ENCODE measurements around the gene KCNQ1. TPM values are rescaled to one million over a fixed set of nuclear protein-coding genes. Genes with fewer than 3 reads are reported as not detected.

The KCNQ1 gene
- total and polyA plus RNA-seq, 2 of the 13 experiments (the other 11 are each of a cell fraction or from before 2014, with no cell fraction given) = 0.02 to 0.08 TPM

GRCh38 chr11:2436521-2437031 is 8.2 kb upstream of the KCNQ1 start:
- H3K9me3 ChIP-seq (ENCODE audit: low read length) = no peaks in the 10 kb centered on the region
- POLR2A ChIA-PET = no interaction called here
- H3K9ac ChIP-seq (ENCODE audit: insufficient read depth, low read depth, low read length) = no peak overlapping the region
- BruUV-seq (replicated peaks) = no TSS peak
- no peaks in the 10 kb centered on the region for H3K36me3 ChIP-seq (replicated peaks in 1 of 2; ENCODE audit: control insufficient read depth in 1 of 2, insufficient read depth in 2 of 2, low read length in 2 of 2)
- peaks cover 10 to 63% of the 10 kb centered on the region in 2 experiments; a peak in 4 of 5 replicates for H3K27me3 ChIP-seq (ENCODE audit: control insufficient read depth in 1 of 2, insufficient read depth in 2 of 2, low read length in 2 of 2)
- WGBS (ENCODE audit: low lambda C conversion rate) = 22% methylated on average over 4 of the region's 13 CpGs
- FAIRE-seq = no peak
- no peak overlapping the region for H3K4me3 ChIP-seq (replicated peaks in 1 of 3; ENCODE audit: insufficient read depth in 1 of 3, low read depth in 2 of 3, low read length in 3 of 3)
- H3K4me1 ChIP-seq (ENCODE audit: insufficient read depth, low read length) = no peaks in the 10 kb centered on the region
- CTCF ChIA-PET (ENCODE audit: low intra/inter-chr PET ratio, low total read pairs) = no interaction called here
- H3K27ac ChIP-seq (ENCODE audit: extremely low read length, insufficient read depth, low read length) = no peak overlapping the region
- TF ChIP-seq TFDP1 (CRISPR knock-in tag; IDR thresholded peaks at IDR 0.05; ENCODE audit: borderline replicate concordance) (no peak), IRF1 (CRISPR knock-in tag; IDR thresholded peaks at IDR 0.05; ENCODE audit: low read depth) (no peak), EP300 (IDR thresholded peaks at IDR 0.05; ENCODE audit: low read depth in 2 of 2, low read length in 2 of 2) (no peak), EP300 (CRISPR knock-in tag; IDR thresholded peaks at IDR 0.05; ENCODE audit: borderline replicate concordance) (no peak), ZNF225 (CRISPR knock-in tag; IDR thresholded peaks at IDR 0.05) (no peak)
- intact Hi-C loops (cut with micrococcal nuclease; ENCODE audit: unreplicated experiment) = no loop called here
- H2AFZ ChIP-seq (ENCODE audit: low read length) = no peak overlapping the region
- H3K79me2 ChIP-seq (ENCODE audit: insufficient read depth, low read length) = no peaks in the 10 kb centered on the region
- no peak overlapping the region for H3K4me2 ChIP-seq (ENCODE audit: low read depth, low read length)
- ATAC-seq = no peak
- in situ Hi-C loops (cut with HindIII; ENCODE audit: extremely low pct_ligation_motif_present, low pct_unique_long_range_greater_than_20kb) = no loop called here
- H4K20me1 ChIP-seq (ENCODE audit: insufficient read depth, low read length) = no peaks in the 10 kb centered on the region; the same call in 1 of the 2 replicates
- DNase-seq (ENCODE audit: low spot score) = no peak

GRCh38 chr11:2437516-2437915 is 7.3 kb upstream of the KCNQ1 start:
- FAIRE-seq (no peak), DNase-seq (ENCODE audit: low spot score) (no peak), ATAC-seq (no peak)
- ChIA-PET POLR2A (no interaction called here), CTCF (ENCODE audit: low intra/inter-chr PET ratio, low total read pairs) (no interaction called here)
- Histone ChIP-seq H3K4me1 (ENCODE audit: insufficient read depth, low read length) (no peaks in the 10 kb centered on the region), H3K9me3 (ENCODE audit: low read length) (no peaks in the 10 kb centered on the region), H3K4me3 (replicated peaks in 1 of 3; ENCODE audit: insufficient read depth in 1 of 3, low read depth in 2 of 3, low read length in 3 of 3) (no peak overlapping the region), H3K9ac (ENCODE audit: insufficient read depth, low read depth, low read length) (no peak overlapping the region), H4K20me1 (ENCODE audit: insufficient read depth, low read length) (no peaks in the 10 kb centered on the region; the same call in 1 of the 2 replicates), H3K79me2 (ENCODE audit: insufficient read depth, low read length) (no peaks in the 10 kb centered on the region), H3K27me3 (ENCODE audit: control insufficient read depth in 1 of 2, insufficient read depth in 2 of 2, low read length in 2 of 2) (peaks cover 10 to 59% of the 10 kb centered on the region in 2 experiments; a peak in 4 of 5 replicates), H3K36me3 (replicated peaks in 1 of 2; ENCODE audit: control insufficient read depth in 1 of 2, insufficient read depth in 2 of 2, low read length in 2 of 2) (no peaks in the 10 kb centered on the region), H2AFZ (ENCODE audit: low read length) (no peak overlapping the region), H3K27ac (ENCODE audit: extremely low read length, insufficient read depth, low read length) (no peak overlapping the region), H3K4me2 (ENCODE audit: low read depth, low read length) (no peak overlapping the region)
- in situ Hi-C loops (cut with HindIII; ENCODE audit: extremely low pct_ligation_motif_present, low pct_unique_long_range_greater_than_20kb) (no loop called here), intact Hi-C loops (cut with micrococcal nuclease; ENCODE audit: unreplicated experiment) (no loop called here)
- BruUV-seq (replicated peaks) = no TSS peak
- WGBS (ENCODE audit: low lambda C conversion rate) = 43% methylated on average over 2 of the region's 4 CpGs
- TF ChIP-seq ZNF782 (CRISPR knock-in tag; IDR thresholded peaks at IDR 0.05; ENCODE audit: borderline replicate concordance) = no peak
- no peak for TF ChIP-seq HNF1B (CRISPR knock-in tag; IDR thresholded peaks at IDR 0.05)
- no peak for TF ChIP-seq ZNF468 (CRISPR knock-in tag; IDR thresholded peaks at IDR 0.05)
- TF ChIP-seq NFE2 (CRISPR knock-in tag; IDR thresholded peaks at IDR 0.05) = no peak
- TF ChIP-seq ZNF431 (CRISPR knock-in tag; IDR thresholded peaks at IDR 0.05; ENCODE audit: borderline replicate concordance, low read depth) = no peak
- no peak for TF ChIP-seq MXD4 (CRISPR knock-in tag; IDR thresholded peaks at IDR 0.05)
- TF ChIP-seq HIVEP1 (CRISPR knock-in tag; IDR thresholded peaks at IDR 0.05) = no peak
- no peak for TF ChIP-seq CSRNP1 (CRISPR knock-in tag; IDR thresholded peaks at IDR 0.05)
- no peak for TF ChIP-seq NFE2L1 (CRISPR knock-in tag; IDR thresholded peaks at IDR 0.05; ENCODE audit: borderline replicate concordance)

Data from HepG2 (cell line).